H9 (cell line): ENCODE results near the gene CORO1C. TPM values are rescaled to one million over a fixed set of nuclear protein-coding genes. Genes with fewer than 3 reads are reported as not detected.

ENCODE experiments used
- DNase-seq: peaks from one replicate; pipeline ENCODE4 v3.0.0-alpha.2; 2017
- H2AFZ ChIP-seq: one replicate; pipeline ENCODE4 v1.6.1; 2013; ENCODE audit warnings: mild to moderate bottlenecking, low read length, control low read depth, moderate library complexity
- H2AK5ac ChIP-seq: 2 replicates; pipeline ENCODE4 v1.6.1; 2013; ENCODE audit warnings: low read length, control low read depth, mixed read lengths; ENCODE audit not compliant: insufficient read length
- H2BK120ac ChIP-seq: one replicate; pipeline ENCODE4 v1.6.1; 2013; ENCODE audit warnings: low read depth, mild to moderate bottlenecking, low read length, control low read depth, inconsistent platforms; ENCODE audit not compliant: poor library complexity, severe bottlenecking
- H2BK12ac ChIP-seq: 2 replicates; pipeline ENCODE4 v1.6.1; 2013; ENCODE audit warnings: low read length, control low read depth, mixed read lengths, low read depth; ENCODE audit not compliant: insufficient read length
- H2BK15ac ChIP-seq: 2 replicates; pipeline ENCODE4 v1.6.1; 2013; ENCODE audit warnings: low read depth, low read length, control low read depth
- H2BK20ac ChIP-seq: one replicate; pipeline ENCODE4 v1.6.1; 2013; ENCODE audit warnings: low read depth, mild to moderate bottlenecking, low read length, control low read depth, inconsistent platforms; ENCODE audit not compliant: poor library complexity, severe bottlenecking
- H2BK5ac ChIP-seq: 2 replicates; pipeline ENCODE4 v1.6.1; 2013; ENCODE audit warnings: low read length, control low read depth, mixed read lengths; ENCODE audit not compliant: insufficient read length
- H3K14ac ChIP-seq: 2 replicates; pipeline ENCODE4 v1.6.1; 2013; ENCODE audit warnings: low read length, control low read depth; ENCODE audit not compliant: insufficient read depth
- H3K18ac ChIP-seq: 2 replicates; pipeline ENCODE4 v1.6.1; 2013; ENCODE audit warnings: low read depth, mild to moderate bottlenecking, mixed read lengths, low read length, control low read depth; ENCODE audit not compliant: insufficient read length
- H3K23ac ChIP-seq: 2 replicates; pipeline ENCODE4 v1.6.1; 2013; ENCODE audit warnings: low read length, control low read depth, mixed read lengths, low read depth; ENCODE audit not compliant: insufficient read length
- H3K23me2 ChIP-seq: 2 replicates; pipeline ENCODE4 v1.6.1; 2013; ENCODE audit warnings: low read depth, mild to moderate bottlenecking, mixed read lengths, low read length, control low read depth; ENCODE audit not compliant: insufficient read length, poor library complexity, severe bottlenecking
- H3K27ac ChIP-seq: 2 replicates; pipeline ENCODE4 v1.5.1; 2013; ENCODE audit warnings: low read length, control low read depth, mixed read lengths, low read depth; ENCODE audit not compliant: insufficient read length
- H3K27me3 ChIP-seq: 2 replicates; pipeline ENCODE4 v1.6.1; 2013; ENCODE audit warnings: low read length, control low read depth, inconsistent platforms; ENCODE audit not compliant: insufficient read depth
- H3K4ac ChIP-seq: 2 replicates; pipeline ENCODE4 v1.6.1; 2013; ENCODE audit warnings: low read depth, mild to moderate bottlenecking, control low read depth, inconsistent platforms, low read length, moderate library complexity
- H3K4me1 ChIP-seq: 2 replicates; pipeline ENCODE4 v1.6.1; 2013; ENCODE audit warnings: low read length, control low read depth, inconsistent platforms; ENCODE audit not compliant: insufficient read depth
- H3K4me2 ChIP-seq: 2 replicates; pipeline ENCODE4 v1.6.1; 2013; ENCODE audit warnings: low read length, control low read depth, mixed read lengths; ENCODE audit not compliant: insufficient read length, insufficient read depth
- H3K56ac ChIP-seq: 2 replicates; pipeline ENCODE4 v1.6.1; 2013; ENCODE audit warnings: low read depth, mild to moderate bottlenecking, mixed read lengths, low read length, control low read depth; ENCODE audit not compliant: insufficient read length
- H3K79me1 ChIP-seq: 2 replicates; pipeline ENCODE4 v1.6.1; 2013; ENCODE audit warnings: low read depth, mild to moderate bottlenecking, moderate library complexity, low read length, control low read depth, inconsistent platforms; ENCODE audit not compliant: insufficient read depth, poor library complexity, severe bottlenecking
- H3K79me2 ChIP-seq: 2 replicates; pipeline ENCODE4 v1.6.1; 2013; ENCODE audit warnings: low read length, control low read depth, inconsistent platforms; ENCODE audit not compliant: insufficient read depth
- H3K9ac ChIP-seq: 2 replicates; pipeline ENCODE4 v1.6.1; 2013; ENCODE audit warnings: low read length, control low read depth, mixed read lengths; ENCODE audit not compliant: insufficient read length; ENCODE audit errors: extremely low read depth
- H3K9me3 ChIP-seq: one replicate; pipeline ENCODE4 v1.6.1; 2013; ENCODE audit warnings: low read depth, low read length, inconsistent platforms; ENCODE audit not compliant: control insufficient read depth
- H3T11ph ChIP-seq: one replicate; pipeline ENCODE4 v1.6.1; 2013; ENCODE audit warnings: mild to moderate bottlenecking, low read length, control low read depth, inconsistent platforms
- H4K20me1 ChIP-seq: one replicate; pipeline ENCODE4 v1.6.1; 2013; ENCODE audit not compliant: control insufficient read depth, insufficient read length, insufficient read depth
- H4K5ac ChIP-seq: 2 replicates; pipeline ENCODE4 v1.6.1; 2013; ENCODE audit warnings: low read depth, mild to moderate bottlenecking, mixed read lengths, low read length, control low read depth; ENCODE audit not compliant: insufficient read length
- H4K8ac ChIP-seq: replicated peaks from 2 replicates; pipeline ENCODE4 v1.6.1; 2013; ENCODE audit warnings: low read length, control low read depth, mixed read lengths, low read depth; ENCODE audit not compliant: insufficient read length
- H4K91ac ChIP-seq: 2 replicates; pipeline ENCODE4 v1.6.1; 2013; ENCODE audit warnings: low read depth, mild to moderate bottlenecking, moderate library complexity, mixed read lengths, low read length, control low read depth; ENCODE audit not compliant: insufficient read length
- H3K27ac Mint-ChIP-seq, 3 experiments: 2 replicates in 2 of 3; 3 replicates in 1 of 3; pipeline ENCODE4 v1.8.0; 2020 to 2021; ENCODE audit warnings: mixed read lengths in 3 of 3, mild to moderate bottlenecking in 1 of 3, moderate library complexity in 1 of 3
- H3K27me3 Mint-ChIP-seq: 2 replicates; pipeline ENCODE4 v1.8.0; 2021; ENCODE audit warnings: low read depth, mild to moderate bottlenecking, moderate library complexity, mixed read lengths
- H3K36me3 Mint-ChIP-seq, 3 experiments: 2 replicates in 2 of 3; 3 replicates in 1 of 3; pipeline ENCODE4 v1.8.0; 2020 to 2021; ENCODE audit warnings: low read depth in 3 of 3, mixed read lengths in 3 of 3; ENCODE audit not compliant: insufficient read depth in 1 of 3
- H3K4me1 Mint-ChIP-seq, 2 experiments: 2 replicates each; pipeline ENCODE4 v1.8.0; 2020; ENCODE audit warnings: mixed read lengths in 2 of 2
- H3K4me3 Mint-ChIP-seq, 2 experiments: 2 replicates in 1 of 2; 3 replicates in 1 of 2; pipeline ENCODE4 v1.8.0; 2020 to 2021; ENCODE audit warnings: mild to moderate bottlenecking in 2 of 2, mixed read lengths in 2 of 2, moderate library complexity in 1 of 2
- H3K9me3 Mint-ChIP-seq, 2 experiments: 2 replicates in 1 of 2; 3 replicates in 1 of 2; pipeline ENCODE4 v1.8.0; 2020; ENCODE audit warnings: mild to moderate bottlenecking in 2 of 2, mixed read lengths in 2 of 2, moderate library complexity in 1 of 2
- WGBS: extraction: QIAGEN DNeasy Blood & Tissue Kit; methylation state at CpG from one replicate; pipeline ENCODE4 v1.1.7; 2013; ENCODE audit warnings: missing lambda C conversion rate, low lambda C conversion rate, mixed read lengths; ENCODE audit not compliant: insufficient read length; ENCODE audit errors: extremely low coverage; 5-methylcytosine and 5-hydroxymethylcytosine counted together
- total RNA-seq: library from RNA; stranded (reverse); gene quantifications from 2 replicates; pipeline ENCODE4 v1.2.1, GENCODE V29; 2021
- TF ChIP-seq, protein P1 (sequence below): fragments of 200-600 bp; sonication (generic); conservative IDR thresholded peaks from 3 replicates; pipeline ENCODE4 v1.8.0; 2021; ENCODE audit warnings: antibody characterized with exemption, mild to moderate bottlenecking

CORO1C gene
- total RNA-seq, 1 experiment from 2014 or later = 154 TPM

DNA sequence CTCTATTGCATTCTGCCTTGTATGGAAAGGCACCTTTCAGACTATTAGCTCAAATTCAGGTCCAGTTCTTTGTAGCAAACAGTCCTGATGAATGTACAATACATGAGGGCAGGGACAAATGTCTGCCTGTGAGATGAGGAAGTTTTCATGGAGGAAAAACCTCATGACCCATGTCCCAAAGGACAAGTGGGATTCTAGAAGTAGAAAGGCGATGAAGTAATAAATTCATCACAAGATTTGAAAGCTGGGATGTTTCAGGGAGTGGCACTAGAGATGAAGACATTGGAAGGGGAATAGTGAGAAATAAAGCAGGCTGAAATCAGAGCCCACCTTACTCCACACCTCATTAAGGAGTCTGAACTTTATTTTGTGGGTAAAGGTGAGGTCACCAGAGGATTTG, 4.2 kb downstream of the CORO1C start:
- Mint-ChIP-seq H3K27ac (0 out of 7 replicates have a peak overlapping the region, but pooled peaks of 1 of the 3 experiments have one; percentile 16), H3K36me3 (peaks cover 0 to 2% (median 1%) of the 10 kb centered on the region in 3 experiments; a peak in 2 of 7 replicates), H3K4me3 (no peak overlapping the region), H3K27me3 (no peaks in the 10 kb centered on the region), H3K9me3 (no peaks in the 10 kb centered on the region; a peak in 1 of 5 replicates), H3K4me1 (peaks cover 53 to 58% of the 10 kb centered on the region in 2 experiments)
- no peaks in the 10 kb centered on the region for H3K27me3 ChIP-seq
- H4K91ac ChIP-seq = no peak overlapping the region
- WGBS = no CpG with 5 or more reads among the region's 1 CpG
- H4K5ac ChIP-seq = no peak overlapping the region
- H4K8ac ChIP-seq = no peak overlapping the region
- no peak overlapping the region for H3K14ac ChIP-seq
- no peaks in the 10 kb centered on the region for H4K20me1 ChIP-seq
- H3K27ac ChIP-seq = no peak overlapping the region
- no peak overlapping the region for H2BK20ac ChIP-seq
- no peak overlapping the region for H2AFZ ChIP-seq
- H2BK120ac ChIP-seq = no peak overlapping the region
- DNase-seq = peak; percentile 6
- peaks cover 29% of the 10 kb centered on the region for H3K79me2 ChIP-seq
- H3K9me3 ChIP-seq = no peaks in the 10 kb centered on the region
- no peak overlapping the region for H3K4ac ChIP-seq
- H3K4me2 ChIP-seq = no peak overlapping the region
- no peak overlapping the region for H3T11ph ChIP-seq
- H3K4me1 ChIP-seq = no peaks in the 10 kb centered on the region; the same call in 1 of the 2 replicates
- H3K23ac ChIP-seq = no peak overlapping the region
- H2AK5ac ChIP-seq = no peak overlapping the region
- peaks cover 4% of the 10 kb centered on the region for H3K23me2 ChIP-seq
- no peak overlapping the region for H2BK15ac ChIP-seq
- H3K9ac ChIP-seq = no peak overlapping the region
- H3K18ac ChIP-seq = no peak overlapping the region
- H2BK12ac ChIP-seq = no peak overlapping the region
- H3K79me1 ChIP-seq = no peaks in the 10 kb centered on the region
- H3K56ac ChIP-seq = no peak overlapping the region
- no peak overlapping the region for H2BK5ac ChIP-seq
- TF ChIP-seq, protein P1, sequence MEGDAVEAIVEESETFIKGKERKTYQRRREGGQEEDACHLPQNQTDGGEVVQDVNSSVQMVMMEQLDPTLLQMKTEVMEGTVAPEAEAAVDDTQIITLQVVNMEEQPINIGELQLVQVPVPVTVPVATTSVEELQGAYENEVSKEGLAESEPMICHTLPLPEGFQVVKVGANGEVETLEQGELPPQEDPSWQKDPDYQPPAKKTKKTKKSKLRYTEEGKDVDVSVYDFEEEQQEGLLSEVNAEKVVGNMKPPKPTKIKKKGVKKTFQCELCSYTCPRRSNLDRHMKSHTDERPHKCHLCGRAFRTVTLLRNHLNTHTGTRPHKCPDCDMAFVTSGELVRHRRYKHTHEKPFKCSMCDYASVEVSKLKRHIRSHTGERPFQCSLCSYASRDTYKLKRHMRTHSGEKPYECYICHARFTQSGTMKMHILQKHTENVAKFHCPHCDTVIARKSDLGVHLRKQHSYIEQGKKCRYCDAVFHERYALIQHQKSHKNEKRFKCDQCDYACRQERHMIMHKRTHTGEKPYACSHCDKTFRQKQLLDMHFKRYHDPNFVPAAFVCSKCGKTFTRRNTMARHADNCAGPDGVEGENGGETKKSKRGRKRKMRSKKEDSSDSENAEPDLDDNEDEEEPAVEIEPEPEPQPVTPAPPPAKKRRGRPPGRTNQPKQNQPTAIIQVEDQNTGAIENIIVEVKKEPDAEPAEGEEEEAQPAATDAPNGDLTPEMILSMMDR = no peak
